Stimulated activated naive B cell treated with anti-CD40 and anti-IgM and Interleukin-4, amounts not matched to agents 10 μg/mL and 1 μg/mL and 100 μg/mL, for 72 hours (primary cell): ENCODE data around the gene ITPKB.
"Not testable (repeated sequence)": the region's sequence is repeated elsewhere in the genome, so short reads cannot be mapped to it uniquely, and the experiment has no call there.

ENCODE experiments used
- ATAC-seq, 2 donors: fragments of 150-1000 bp; cut with Tn5 transposase; replicated peaks; 2 replicates each; pipeline ENCODE4 v1.10.0; 2021; ENCODE audit warnings: moderate library complexity in 1 of 2
- DNase-seq: peaks from one replicate; pipeline ENCODE4 v3.0.0; 2021
- H3K27ac Mint-ChIP-seq: one replicate; pipeline ENCODE4 v1.8.0; 2022; ENCODE audit warnings: mild to moderate bottlenecking, mixed read lengths
- H3K27me3 Mint-ChIP-seq, 2 donors: one replicate each; pipeline ENCODE4 v1.8.0; 2022; ENCODE audit warnings: mixed read lengths in 2 of 2
- H3K36me3 Mint-ChIP-seq, 2 donors: one replicate each; pipeline ENCODE4 v1.8.0; 2022; ENCODE audit warnings: mixed read lengths in 2 of 2, mild to moderate bottlenecking in 1 of 2
- H3K4me1 Mint-ChIP-seq, 2 donors: one replicate each; pipeline ENCODE4 v1.8.0; 2022; ENCODE audit warnings: mixed read lengths in 2 of 2, mild to moderate bottlenecking in 1 of 2
- H3K4me3 Mint-ChIP-seq, 2 donors: one replicate each; pipeline ENCODE4 v1.8.0; 2022; ENCODE audit warnings: mild to moderate bottlenecking in 2 of 2, mixed read lengths in 2 of 2, moderate library complexity in 1 of 2
- H3K9me3 Mint-ChIP-seq, 2 donors: one replicate each; pipeline ENCODE4 v1.8.0; 2022; ENCODE audit warnings: mixed read lengths in 2 of 2, mild to moderate bottlenecking in 1 of 2

ITPKB gene

GRCh38 chr1:226599636-226600238 is 139.3 kb downstream of the ITPKB start:
- H3K36me3 Mint-ChIP-seq: peaks cover 4 to 5% of the 10 kb centered on the region in 2 donors
- no peak overlapping the region for H3K27ac Mint-ChIP-seq
- H3K4me1 Mint-ChIP-seq: peaks cover 4 to 10% of the 10 kb centered on the region in 2 donors
- DNase-seq: no peak
- peaks cover 2 to 3% of the 10 kb centered on the region in 2 donors for H3K9me3 Mint-ChIP-seq
- no peak overlapping the region for H3K4me3 Mint-ChIP-seq
- ATAC-seq: no peak
- H3K27me3 Mint-ChIP-seq: peaks cover 5 to 8% of the 10 kb centered on the region in 2 donors

GRCh38 chr1:226598955-226599354 is 140.1 kb downstream of the ITPKB start:
- not testable (repeated sequence) for DNase-seq, H3K27me3 Mint-ChIP-seq, ATAC-seq, H3K9me3 Mint-ChIP-seq, H3K27ac Mint-ChIP-seq, H3K36me3 Mint-ChIP-seq, H3K4me3 Mint-ChIP-seq
- peaks cover 5 to 10% of the 10 kb centered on the region in 2 donors for H3K4me1 Mint-ChIP-seq

- Mint-ChIP-seq H3K9me3 (peaks cover 2 to 3% of the 10 kb centered on the region in 2 donors), H3K4me3 (no peak overlapping the region), H3K36me3 (peaks cover 4 to 5% of the 10 kb centered on the region in 2 donors), H3K27ac (no peak overlapping the region), H3K4me1 (peaks cover 6% of the 10 kb centered on the region in 2 donors), H3K27me3 (peaks cover 14% of the 10 kb centered on the region in 2 donors)
- ATAC-seq: no peak
- DNase-seq: no peak
Measured at GRCh38 chr1:226598455-226598849, 140.6 kb downstream of the ITPKB start.

- peaks cover 18 to 19% of the 10 kb centered on the region in 2 donors for H3K27me3 Mint-ChIP-seq
- peaks cover 4 to 7% of the 10 kb centered on the region in 2 donors for H3K36me3 Mint-ChIP-seq
- H3K9me3 Mint-ChIP-seq: peaks cover 2 to 3% of the 10 kb centered on the region in 2 donors
- no peak overlapping the region for H3K4me3 Mint-ChIP-seq
- H3K4me1 Mint-ChIP-seq: peaks cover 0 to 4% of the 10 kb centered on the region in 2 donors
- no peak for DNase-seq
- H3K27ac Mint-ChIP-seq: no peak overlapping the region
- no peak for ATAC-seq
Measured at GRCh38 chr1:226597616-226598454, 141.2 kb downstream of the ITPKB start.

- Mint-ChIP-seq H3K36me3 (peaks cover 4 to 7% of the 10 kb centered on the region in 2 donors), H3K4me1 (peaks cover 0 to 4% of the 10 kb centered on the region in 2 donors), H3K9me3 (peaks cover 2 to 3% of the 10 kb centered on the region in 2 donors), H3K4me3 (no peak overlapping the region), H3K27ac (no peak overlapping the region), H3K27me3 (peaks cover 18 to 19% of the 10 kb centered on the region in 2 donors)
- DNase-seq (no peak), ATAC-seq (no peak)
Measured at GRCh38 chr1:226596531-226597165, 142.4 kb downstream of the ITPKB start.

GRCh38 chr1:226593541-226593940 is 145.5 kb downstream of the ITPKB start:
- Mint-ChIP-seq H3K9me3 (peaks cover 2 to 3% of the 10 kb centered on the region in 2 donors), H3K27me3 (peaks cover 16 to 20% of the 10 kb centered on the region in 2 donors), H3K4me1 (peaks cover 0 to 4% of the 10 kb centered on the region in 2 donors), H3K36me3 (peaks cover 2% of the 10 kb centered on the region in 2 donors), H3K27ac (no peak overlapping the region), H3K4me3 (no peak overlapping the region)
- ATAC-seq (no peak), DNase-seq (no peak)

- DNase-seq: no peak
- H3K9me3 Mint-ChIP-seq: peaks cover 2 to 3% of the 10 kb centered on the region in 2 donors
- peaks cover 0 to 2% of the 10 kb centered on the region in 2 donors for H3K4me1 Mint-ChIP-seq
- no peak overlapping the region for H3K4me3 Mint-ChIP-seq
- no peak for ATAC-seq
- H3K27me3 Mint-ChIP-seq: peaks cover 14 to 19% of the 10 kb centered on the region in 2 donors
- H3K27ac Mint-ChIP-seq: no peak overlapping the region
- H3K36me3 Mint-ChIP-seq: peaks cover 0 to 2% of the 10 kb centered on the region in 2 donors
Measured at GRCh38 chr1:226590614-226591013, 148.5 kb downstream of the ITPKB start.

- Mint-ChIP-seq H3K4me1 (peaks cover 0 to 2% of the 10 kb centered on the region in 2 donors), H3K4me3 (no peak overlapping the region), H3K36me3 (peaks cover 0 to 2% of the 10 kb centered on the region in 2 donors), H3K27me3 (peaks cover 12 to 19% of the 10 kb centered on the region in 2 donors), H3K27ac (no peak overlapping the region), H3K9me3 (no peaks in the 10 kb centered on the region)
- DNase-seq (no peak), ATAC-seq (no peak)
Measured at GRCh38 chr1:226589008-226589733, 149.9 kb downstream of the ITPKB start.

GRCh38 chr1:226588484-226588883 is 150.6 kb downstream of the ITPKB start:
- Mint-ChIP-seq H3K9me3 (no peaks in the 10 kb centered on the region), H3K36me3 (peaks cover 0 to 2% of the 10 kb centered on the region in 2 donors), H3K27ac (no peak overlapping the region), H3K4me3 (no peak overlapping the region), H3K4me1 (no peaks in the 10 kb centered on the region), H3K27me3 (peaks cover 5 to 13% of the 10 kb centered on the region in 2 donors)
- no peak for DNase-seq
- ATAC-seq: no peak

GRCh38 chr1:226586650-226587422 is 152.2 kb downstream of the ITPKB start:
- Mint-ChIP-seq H3K4me3 (no peak overlapping the region), H3K27ac (no peak overlapping the region), H3K27me3 (peaks cover 0 to 9% of the 10 kb centered on the region in 2 donors), H3K4me1 (no peaks in the 10 kb centered on the region), H3K36me3 (no peaks in the 10 kb centered on the region), H3K9me3 (no peaks in the 10 kb centered on the region)
- DNase-seq: no peak
- no peak for ATAC-seq

- ATAC-seq (no peak), DNase-seq (no peak)
- no peaks in the 10 kb centered on the region for H3K4me1 Mint-ChIP-seq
- no peak overlapping the region for H3K4me3 Mint-ChIP-seq
- peaks cover 0 to 9% of the 10 kb centered on the region in 2 donors for H3K27me3 Mint-ChIP-seq
- no peaks in the 10 kb centered on the region for H3K9me3 Mint-ChIP-seq
- no peaks in the 10 kb centered on the region for H3K36me3 Mint-ChIP-seq
- H3K27ac Mint-ChIP-seq: no peak overlapping the region
Measured at GRCh38 chr1:226586116-226586515, 153.0 kb downstream of the ITPKB start.

GRCh38 chr1:226584164-226584563 is 154.9 kb downstream of the ITPKB start:
- DNase-seq (no peak), ATAC-seq (no peak)
- Mint-ChIP-seq H3K4me3 (no peak overlapping the region), H3K27me3 (no peaks in the 10 kb centered on the region), H3K36me3 (no peaks in the 10 kb centered on the region), H3K9me3 (no peaks in the 10 kb centered on the region), H3K4me1 (no peaks in the 10 kb centered on the region), H3K27ac (no peak overlapping the region)

- H3K36me3 Mint-ChIP-seq: no peaks in the 10 kb centered on the region
- H3K4me3 Mint-ChIP-seq: no peak overlapping the region
Measured at GRCh38 chr1:226582966-226583365, 156.1 kb downstream of the ITPKB start.

More at GRCh38 chr1:226582966-226583365, 156.1 kb downstream of the ITPKB start:
- Mint-ChIP-seq H3K27ac (no peak overlapping the region), H3K4me1 (no peaks in the 10 kb centered on the region), H3K9me3 (no peaks in the 10 kb centered on the region), H3K27me3 (no peaks in the 10 kb centered on the region)
- DNase-seq: no peak
- ATAC-seq: no peak
